Mesothelial cell of epicardium (in vitro differentiated cells): ENCODE measurements around the gene PITX2. TPM values are rescaled to one million over a fixed set of nuclear protein-coding genes. Genes with fewer than 3 reads are reported as not detected.

ENCODE experiments used
- DNase-seq, 2 experiments: peaks; one replicate each; pipeline ENCODE4 v3.0.0; 2021; ENCODE audit warnings: low spot score in 2 of 2; ENCODE audit not compliant: unreplicated experiment in 2 of 2
- H3K27ac Mint-ChIP-seq: 2 replicates; pipeline ENCODE4 v1.8.0; 2021; ENCODE audit warnings: mixed read lengths
- H3K27me3 Mint-ChIP-seq: 2 replicates; pipeline ENCODE4 v1.8.0; 2021; ENCODE audit warnings: low read depth, mixed read lengths
- H3K36me3 Mint-ChIP-seq: 2 replicates; pipeline ENCODE4 v1.8.0; 2021; ENCODE audit warnings: mixed read lengths
- H3K4me1 Mint-ChIP-seq: 2 replicates; pipeline ENCODE4 v1.8.0; 2021; ENCODE audit warnings: mixed read lengths
- H3K4me3 Mint-ChIP-seq: 2 replicates; pipeline ENCODE4 v1.8.0; 2021; ENCODE audit warnings: mild to moderate bottlenecking, moderate library complexity, mixed read lengths
- H3K9me3 Mint-ChIP-seq: 2 replicates; pipeline ENCODE4 v1.8.0; 2021; ENCODE audit warnings: mixed read lengths
- total RNA-seq: library from RNA; stranded (reverse); gene quantifications from 3 replicates; pipeline ENCODE4 v1.2.1, GENCODE V29; 2021
- TF ChIP-seq, protein P1 (sequence below): fragments of 200-600 bp; sonication (generic); IDR thresholded peaks from one replicate; pipeline ENCODE4 v1.5.0; 2021; ENCODE audit warnings: antibody characterized with exemption; ENCODE audit not compliant: unreplicated experiment

PITX2 gene
- total RNA-seq, 1 donor from 2014 or later: 95.5 TPM

- Mint-ChIP-seq H3K4me3 (peak overlapping the region; percentile 25), H3K4me1 (peaks cover 75% of the 10 kb centered on the region), H3K36me3 (peaks cover 9% of the 10 kb centered on the region), H3K9me3 (no peaks in the 10 kb centered on the region), H3K27ac (peak overlapping the region; percentile 95), H3K27me3 (peaks cover 57% of the 10 kb centered on the region)
- DNase-seq: no peak
- TF ChIP-seq, protein P1, sequence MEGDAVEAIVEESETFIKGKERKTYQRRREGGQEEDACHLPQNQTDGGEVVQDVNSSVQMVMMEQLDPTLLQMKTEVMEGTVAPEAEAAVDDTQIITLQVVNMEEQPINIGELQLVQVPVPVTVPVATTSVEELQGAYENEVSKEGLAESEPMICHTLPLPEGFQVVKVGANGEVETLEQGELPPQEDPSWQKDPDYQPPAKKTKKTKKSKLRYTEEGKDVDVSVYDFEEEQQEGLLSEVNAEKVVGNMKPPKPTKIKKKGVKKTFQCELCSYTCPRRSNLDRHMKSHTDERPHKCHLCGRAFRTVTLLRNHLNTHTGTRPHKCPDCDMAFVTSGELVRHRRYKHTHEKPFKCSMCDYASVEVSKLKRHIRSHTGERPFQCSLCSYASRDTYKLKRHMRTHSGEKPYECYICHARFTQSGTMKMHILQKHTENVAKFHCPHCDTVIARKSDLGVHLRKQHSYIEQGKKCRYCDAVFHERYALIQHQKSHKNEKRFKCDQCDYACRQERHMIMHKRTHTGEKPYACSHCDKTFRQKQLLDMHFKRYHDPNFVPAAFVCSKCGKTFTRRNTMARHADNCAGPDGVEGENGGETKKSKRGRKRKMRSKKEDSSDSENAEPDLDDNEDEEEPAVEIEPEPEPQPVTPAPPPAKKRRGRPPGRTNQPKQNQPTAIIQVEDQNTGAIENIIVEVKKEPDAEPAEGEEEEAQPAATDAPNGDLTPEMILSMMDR: no peak
Measured at GRCh38 chr4:110624398-110624780, 1.5 kb upstream of the PITX2 start.

DNA sequence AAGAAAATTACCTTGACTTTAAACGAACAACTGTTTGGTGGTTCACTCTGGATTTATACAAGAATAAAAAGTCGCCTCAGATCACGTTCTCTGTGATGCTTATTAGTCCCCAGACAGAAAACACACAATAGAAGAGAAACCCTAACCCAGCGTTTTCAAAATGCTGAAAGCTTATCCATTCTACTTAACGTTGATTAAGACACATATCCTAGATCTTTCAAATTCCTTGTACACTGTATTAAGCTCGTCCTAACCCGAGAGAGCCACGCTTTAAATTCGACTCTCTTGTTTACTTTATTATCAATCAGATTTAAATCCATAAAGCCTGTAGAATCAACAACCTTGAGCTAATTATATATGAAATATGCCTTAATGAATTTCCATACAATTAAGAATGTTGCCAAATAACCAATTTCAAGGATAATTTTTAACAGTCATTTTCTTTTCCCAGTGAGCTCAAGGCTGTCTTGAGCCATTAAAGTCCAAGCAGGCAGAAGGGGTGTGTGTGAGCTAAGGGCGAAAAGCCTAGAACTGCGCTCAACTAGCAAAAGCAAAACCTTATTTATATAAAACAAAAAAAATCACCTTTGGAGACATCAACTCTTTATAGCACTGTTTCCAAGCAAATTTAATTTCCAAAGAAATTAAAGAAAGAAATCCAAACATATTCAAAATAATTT is 981 bp upstream of the PITX2 start:
- peak overlapping the region; percentile 86 for H3K4me3 Mint-ChIP-seq

DNA sequence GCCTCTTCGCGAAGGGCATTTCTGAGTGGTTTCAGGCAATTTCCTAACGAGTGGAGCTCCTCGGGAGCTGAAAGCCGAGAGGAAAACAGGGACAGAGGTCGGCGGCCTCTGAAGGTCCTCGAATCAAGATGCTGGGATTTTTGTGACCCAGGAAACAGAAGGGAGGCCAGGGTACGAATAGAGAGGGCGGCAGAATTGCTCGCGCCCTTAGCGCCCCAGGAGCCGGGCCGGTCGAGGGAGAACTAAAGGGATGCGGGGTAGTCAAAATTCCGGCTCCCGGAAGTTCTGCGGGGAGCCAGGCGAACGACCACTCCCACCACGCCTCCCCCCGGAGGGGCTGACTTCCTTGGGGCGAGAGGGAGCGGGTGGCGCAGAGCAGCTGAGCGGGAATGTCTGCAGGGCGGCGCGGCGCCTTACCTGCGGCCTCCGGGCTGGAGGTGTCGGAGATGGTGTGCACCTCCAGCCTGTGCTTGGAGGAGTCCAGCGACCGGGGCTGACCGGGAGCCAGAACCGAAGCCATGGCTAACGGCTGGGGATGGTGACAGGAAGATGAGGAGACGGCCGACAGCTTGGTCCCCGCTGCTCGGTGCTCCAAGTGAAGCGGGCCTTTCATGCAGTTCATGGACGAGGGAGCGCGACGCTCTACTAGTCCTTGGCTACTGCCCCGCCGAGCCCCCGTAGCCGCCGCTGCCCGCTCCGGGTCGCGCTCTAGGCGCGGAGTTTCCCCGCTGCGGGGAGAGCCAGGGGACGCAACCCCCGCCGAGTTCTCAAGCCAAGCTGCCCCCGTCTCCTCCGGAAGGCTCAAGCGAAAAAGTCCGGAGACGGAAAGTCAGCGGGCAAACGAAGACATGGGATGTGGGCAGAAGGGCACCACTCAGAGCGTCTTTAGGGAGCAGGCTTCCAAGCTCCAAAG is 782 bp downstream of the PITX2 start:
- TF ChIP-seq, protein P1: no peak
- DNase-seq: peak in 1 of 2 experiments; percentile 62
- Mint-ChIP-seq H3K36me3 (peaks cover 21% of the 10 kb centered on the region), H3K4me3 (peak overlapping the region; percentile 86), H3K27ac (peak overlapping the region; percentile 95), H3K27me3 (peaks cover 35% of the 10 kb centered on the region), H3K4me1 (peaks cover 76% of the 10 kb centered on the region), H3K9me3 (no peaks in the 10 kb centered on the region)

More for the DNA sequence above, 981 bp upstream of the PITX2 start:
- DNase-seq: no peak
- TF ChIP-seq, protein P1: no peak
- peaks cover 12% of the 10 kb centered on the region for H3K36me3 Mint-ChIP-seq
- H3K4me1 Mint-ChIP-seq: peaks cover 77% of the 10 kb centered on the region
- peaks cover 52% of the 10 kb centered on the region for H3K27me3 Mint-ChIP-seq
- H3K27ac Mint-ChIP-seq: peak overlapping the region; percentile 95
- no peaks in the 10 kb centered on the region for H3K9me3 Mint-ChIP-seq

GRCh38 chr4:110621328-110621812 is 1.5 kb downstream of the PITX2 start:
- peaks cover 28% of the 10 kb centered on the region for H3K27me3 Mint-ChIP-seq
- peak in 1 of 2 experiments; percentile 55 for DNase-seq
- TF ChIP-seq, protein P1: no peak
- peak overlapping the region; percentile 95 for H3K27ac Mint-ChIP-seq
- no peaks in the 10 kb centered on the region for H3K9me3 Mint-ChIP-seq
- peaks cover 78% of the 10 kb centered on the region for H3K4me1 Mint-ChIP-seq
- H3K36me3 Mint-ChIP-seq: peaks cover 18% of the 10 kb centered on the region
- H3K4me3 Mint-ChIP-seq: peak overlapping the region; percentile 86

DNA sequence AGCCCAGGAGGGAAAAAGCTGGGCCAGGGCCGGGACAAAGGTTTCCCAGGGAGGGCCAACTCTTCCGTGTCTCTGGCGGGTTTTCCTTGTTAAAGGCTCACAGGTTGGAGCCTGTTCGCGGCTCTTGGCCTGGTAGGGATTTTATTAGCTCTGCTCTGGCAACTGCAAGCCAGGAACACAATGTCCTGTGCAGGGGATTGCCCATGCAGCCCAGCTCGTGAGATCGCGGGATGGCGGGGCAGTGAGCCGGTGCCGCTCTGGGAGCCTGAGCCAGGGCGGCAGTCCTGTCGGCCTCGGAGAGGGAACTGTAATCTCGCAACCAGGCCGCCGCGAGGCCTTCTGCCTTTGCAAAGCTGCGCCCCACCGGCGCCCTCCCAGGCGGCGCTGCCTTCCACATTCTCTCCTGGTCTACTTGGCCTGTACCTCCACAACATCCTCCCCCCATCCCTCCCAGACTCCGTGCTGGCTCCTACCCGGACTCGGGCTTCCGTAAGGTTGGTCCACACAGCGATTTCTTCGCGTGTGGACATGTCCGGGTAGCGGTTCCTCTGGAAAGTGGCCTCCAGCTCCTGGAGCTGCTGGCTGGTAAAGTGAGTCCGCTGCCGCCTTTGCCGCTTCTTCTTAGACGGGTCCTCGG is 2.1 kb downstream of the PITX2 start:
- Mint-ChIP-seq H3K4me1 (peaks cover 78% of the 10 kb centered on the region), H3K9me3 (no peaks in the 10 kb centered on the region)

More for the DNA sequence above, 2.1 kb downstream of the PITX2 start:
- Mint-ChIP-seq H3K36me3 (peaks cover 15% of the 10 kb centered on the region), H3K27me3 (peaks cover 22% of the 10 kb centered on the region), H3K27ac (peak overlapping the region; percentile 95), H3K4me3 (peak overlapping the region; percentile 86)
- peak in 1 of 2 experiments; percentile 72 for DNase-seq
- TF ChIP-seq, protein P1: no peak
